CD4-positive, alpha-beta T cell treated with Interleukin-10 for 1 hour (primary cell): ENCODE data around the gene EFNA5.
A peak's percentile ranks its signal among the peaks of the same experiment; 100 is the strongest.
"Not testable (repeated sequence)": the region's sequence is repeated elsewhere in the genome, so short reads cannot be mapped to it uniquely, and the experiment has no call there.

Experiments
- DNase-seq: peaks from one replicate; pipeline ENCODE4 v3.0.0-alpha.2; 2020

Gene EFNA5

DNA sequence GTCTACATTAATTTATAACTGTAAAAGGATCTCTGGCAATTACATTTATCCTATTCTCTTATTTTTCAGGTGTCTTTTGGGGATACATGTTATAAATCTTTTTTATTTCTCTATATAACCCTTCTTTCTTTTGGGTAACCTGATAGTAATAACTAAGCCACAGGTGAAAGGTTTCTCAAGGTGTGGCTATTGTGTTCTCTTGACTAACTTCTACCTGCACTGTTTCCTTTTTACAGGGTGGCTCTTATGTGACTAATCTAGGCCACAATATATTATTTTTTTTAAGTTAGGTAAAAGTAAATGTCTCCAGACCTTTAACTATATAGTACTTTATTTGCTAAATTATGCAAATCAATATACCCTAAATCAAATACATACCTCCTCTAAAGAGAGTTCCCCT lies 193.2 kb downstream of the EFNA5 start:
- no peak for DNase-seq

DNA sequence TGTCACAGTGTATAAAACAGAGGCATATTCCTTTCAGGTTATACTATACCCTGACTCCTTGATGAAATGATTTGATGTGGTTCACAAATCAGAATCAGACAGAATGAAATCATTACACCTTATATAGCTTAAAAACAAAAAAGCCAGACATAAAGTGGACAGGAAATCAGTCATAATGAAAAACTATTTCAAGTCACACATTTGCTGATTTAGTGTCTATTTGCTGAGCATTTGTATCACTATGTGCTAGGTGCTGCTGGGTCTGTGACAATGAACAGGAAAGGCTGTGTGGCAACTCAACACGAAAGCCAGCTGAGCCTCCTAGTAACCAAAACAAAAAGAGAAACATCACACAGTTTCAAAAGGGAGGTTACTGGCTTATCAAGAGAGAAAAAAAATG lies 194.0 kb downstream of the EFNA5 start:
- DNase-seq: peak; percentile 77

DNA sequence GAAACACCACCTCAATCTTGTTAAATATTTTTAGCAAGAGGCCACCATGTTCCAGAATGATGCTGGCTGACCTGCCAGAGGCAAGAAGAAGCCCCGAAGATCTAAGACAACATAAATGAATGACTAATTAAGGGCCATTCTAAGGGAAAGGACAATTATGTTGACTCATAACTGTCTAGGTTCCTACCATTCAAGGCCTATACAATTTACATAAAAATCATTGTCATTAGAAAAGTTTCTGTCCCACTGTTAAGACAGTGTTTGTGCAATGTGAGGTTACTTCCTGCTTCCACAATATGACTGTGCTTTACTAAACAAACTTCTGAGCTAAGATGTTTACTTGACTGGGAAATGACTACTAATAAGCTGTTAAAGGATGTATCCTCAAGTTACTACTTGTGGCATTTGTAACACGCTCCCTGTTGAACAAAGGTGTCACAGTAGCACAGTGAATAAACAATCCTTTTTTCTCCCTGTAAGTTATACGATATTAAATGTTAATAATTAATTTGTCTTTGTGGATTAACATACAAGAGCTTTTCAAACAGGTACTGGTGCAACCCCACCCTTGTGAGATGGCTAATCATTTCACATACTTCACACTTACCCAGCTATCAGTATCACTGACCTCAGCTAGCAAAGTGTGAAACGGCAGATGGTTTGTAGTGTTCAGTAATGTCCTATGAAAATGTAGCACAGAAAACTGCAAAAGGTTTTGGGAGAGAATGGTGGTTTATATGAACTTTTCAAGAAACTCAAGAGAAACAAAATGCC lies 195.8 kb downstream of the EFNA5 start:
- peak; percentile 48 for DNase-seq

DNA sequence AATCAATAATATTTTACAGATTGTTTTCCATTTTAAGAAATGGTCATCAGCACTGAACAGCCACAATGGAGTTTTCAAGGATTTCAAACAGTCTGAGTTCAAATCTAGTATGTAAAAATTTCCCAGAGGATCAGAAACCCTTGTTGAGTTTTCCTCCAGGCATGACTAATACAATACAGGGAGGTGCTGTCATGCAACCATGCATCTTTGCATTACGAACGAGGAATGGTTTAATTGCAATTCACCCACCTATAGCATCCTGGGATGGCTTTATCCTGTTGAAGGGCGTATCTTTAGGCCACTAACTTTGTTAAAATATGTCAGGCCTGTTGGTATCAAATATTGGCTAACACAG lies 196.4 kb downstream of the EFNA5 start:
- DNase-seq: no peak

DNA sequence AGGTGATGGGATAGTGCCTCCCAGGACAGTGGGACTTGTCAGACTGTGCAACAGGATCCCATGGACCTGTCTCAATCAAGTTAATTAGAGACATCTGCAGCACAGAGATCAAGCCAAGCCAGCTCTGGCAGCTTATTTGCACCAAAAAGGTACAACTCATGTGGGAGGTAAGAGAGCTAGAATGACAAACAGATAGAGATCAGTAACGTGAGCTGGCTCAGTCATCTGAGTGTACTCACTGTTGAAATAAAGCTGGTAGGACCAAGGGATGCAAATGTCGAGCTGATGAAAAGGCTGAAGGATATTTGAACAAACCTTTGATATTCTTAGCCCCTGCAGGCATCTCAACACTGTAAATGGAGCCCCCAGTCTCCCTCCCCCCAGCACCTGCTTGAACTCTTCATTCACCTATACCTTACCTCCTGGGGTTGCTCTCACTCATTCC lies 198.1 kb downstream of the EFNA5 start:
- no peak for DNase-seq

DNA sequence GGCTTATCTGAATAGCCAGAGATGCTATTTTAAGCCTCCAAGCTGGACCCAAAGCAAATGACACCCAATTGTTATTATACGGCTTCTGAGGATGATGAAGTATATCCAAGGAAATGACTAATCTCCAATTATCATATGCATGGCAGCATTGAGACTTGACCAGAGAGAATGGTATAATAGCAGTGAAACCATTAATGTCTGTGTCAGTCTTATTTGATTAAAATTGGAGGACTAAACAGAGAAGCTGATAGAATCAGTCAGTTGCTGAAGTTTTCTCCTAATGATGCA lies 200.5 kb downstream of the EFNA5 start:
- no peak for DNase-seq

DNA sequence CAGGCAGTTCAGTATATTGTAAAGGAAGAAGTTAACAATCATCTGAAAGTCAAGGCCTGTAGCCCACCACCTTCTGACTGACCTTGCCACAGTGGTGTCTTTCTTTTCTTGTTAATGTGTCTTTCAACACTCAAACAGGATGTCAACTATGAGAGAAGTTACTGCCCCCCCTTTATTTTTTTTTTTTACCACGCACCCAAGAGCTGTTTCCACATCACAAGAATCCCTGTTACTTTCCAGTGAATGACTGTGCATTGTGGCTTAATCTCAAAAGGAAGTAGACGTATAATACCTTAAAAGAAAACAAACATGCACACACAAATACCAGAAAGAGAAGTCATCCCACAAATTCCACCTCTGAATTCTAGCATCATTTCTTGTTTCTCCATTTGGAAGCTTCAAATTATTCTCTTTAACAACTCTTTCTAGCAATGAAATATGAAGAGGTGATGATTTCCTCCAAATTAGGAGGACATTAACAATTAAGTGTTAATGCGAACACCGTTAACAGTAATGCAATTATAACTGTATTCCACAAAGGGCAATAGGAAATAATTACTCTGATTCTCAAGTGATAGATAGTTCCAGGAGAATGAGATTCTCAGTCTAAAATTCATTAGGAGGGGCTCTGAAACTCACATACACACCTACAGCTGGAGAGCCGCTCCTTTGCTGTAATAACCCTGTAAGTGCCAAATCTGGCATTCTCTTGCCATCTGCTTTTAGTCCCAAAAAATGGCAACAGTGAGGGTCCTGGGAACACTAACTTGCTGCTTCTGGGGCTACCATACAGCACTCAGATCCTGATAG lies 201.0 kb downstream of the EFNA5 start:
- DNase-seq: peak; percentile 21

DNA sequence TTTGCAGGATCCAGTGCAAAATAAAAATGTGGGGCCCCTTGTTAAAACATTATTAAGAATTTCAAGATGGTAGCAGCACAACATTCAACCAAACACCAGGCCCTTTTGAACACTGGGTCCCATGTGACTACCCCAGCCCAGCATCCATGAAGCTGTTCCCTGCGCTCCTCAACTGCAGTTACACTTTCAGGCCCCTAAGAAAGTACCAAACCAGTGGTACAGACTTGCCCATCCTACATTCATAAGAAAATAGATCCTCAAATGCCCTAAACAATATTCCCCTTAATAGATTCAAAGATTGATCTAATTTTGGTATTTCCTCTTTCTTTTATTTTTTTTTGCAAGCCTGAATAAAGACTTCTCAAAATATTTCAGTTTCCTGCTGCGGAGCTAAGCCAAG lies 201.7 kb downstream of the EFNA5 start:
- DNase-seq: no peak

DNA sequence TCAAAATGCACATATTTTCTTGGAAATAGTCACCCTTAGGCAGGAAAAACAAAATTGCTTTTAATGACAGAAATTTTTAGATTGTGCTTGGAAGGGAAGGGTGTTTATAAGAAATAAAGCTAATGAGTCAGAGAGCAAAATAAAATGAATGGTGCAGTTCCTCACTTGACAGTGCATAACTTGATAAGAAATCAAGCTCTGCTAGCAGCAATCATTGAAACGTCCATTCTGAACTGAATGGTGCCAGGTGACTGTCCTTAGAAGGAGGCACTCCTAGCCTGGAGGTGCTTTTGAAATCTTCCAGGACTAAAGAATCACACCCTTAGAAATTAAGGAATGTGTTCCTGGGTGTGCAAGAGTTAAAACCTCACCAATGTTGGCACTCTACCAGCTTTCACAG lies 202.5 kb downstream of the EFNA5 start:
- no peak for DNase-seq

DNA sequence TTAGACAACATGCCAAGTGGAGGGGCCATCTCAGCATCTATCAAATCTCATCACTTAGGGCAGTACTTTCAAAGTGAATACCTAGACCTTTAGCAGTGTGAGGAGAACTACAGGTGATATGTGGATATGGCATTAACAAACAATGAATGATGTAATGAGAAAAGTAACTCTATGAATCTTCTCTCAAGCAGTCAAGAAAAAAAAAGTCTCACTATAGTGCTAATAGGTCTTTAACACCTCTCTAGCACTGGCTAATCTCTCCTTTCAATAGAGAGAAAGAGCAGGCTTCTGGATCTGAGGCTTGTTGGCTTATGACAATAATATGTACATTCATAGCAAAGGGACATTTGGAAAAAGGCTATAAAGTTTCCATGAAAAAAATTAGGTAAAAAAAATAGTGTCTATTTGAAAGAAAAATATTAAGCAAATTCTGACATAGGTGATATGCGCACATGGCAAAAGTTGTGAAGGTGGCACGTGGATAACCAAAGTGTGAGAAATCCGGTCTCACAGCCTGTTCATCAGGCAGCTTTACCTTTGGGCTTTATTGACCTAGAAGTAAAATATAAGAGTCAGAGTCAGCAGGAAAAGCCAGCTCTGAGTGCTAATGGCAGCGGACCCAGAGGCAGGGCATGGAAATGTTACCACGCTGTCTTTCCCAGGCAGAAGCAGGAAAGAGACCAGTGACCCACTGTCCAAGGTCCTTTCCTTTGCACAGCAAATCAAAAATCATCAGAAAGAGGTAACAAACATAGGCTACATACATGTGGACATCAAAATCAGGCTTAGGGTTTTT lies 203.4 kb downstream of the EFNA5 start:
- no peak for DNase-seq

DNA sequence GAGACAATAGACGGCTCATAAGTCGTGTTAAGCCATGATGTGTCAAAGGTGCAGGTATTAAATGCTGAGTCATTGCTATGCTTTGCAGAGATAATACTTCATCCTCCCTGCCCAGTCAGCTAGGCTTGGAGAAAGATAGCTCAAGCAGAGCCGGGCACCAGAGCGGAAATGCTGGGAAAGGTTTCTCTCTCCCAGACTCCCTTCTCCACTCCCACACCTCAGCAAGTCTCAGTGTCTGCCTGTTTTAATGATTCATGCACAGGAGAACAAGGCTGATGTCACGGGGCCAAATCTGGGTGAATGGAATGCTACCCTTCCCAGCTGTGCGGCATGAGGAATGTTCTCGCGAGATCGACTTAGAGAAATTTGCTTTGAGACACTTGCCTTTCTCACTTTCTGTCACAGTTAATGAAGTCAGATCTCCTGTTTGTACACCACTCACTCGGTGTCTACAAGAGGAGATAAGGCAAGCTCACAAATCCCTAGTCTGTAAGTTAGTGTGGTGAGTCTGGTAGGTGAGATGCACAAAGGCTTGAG lies 204.4 kb downstream of the EFNA5 start:
- no peak for DNase-seq

DNA sequence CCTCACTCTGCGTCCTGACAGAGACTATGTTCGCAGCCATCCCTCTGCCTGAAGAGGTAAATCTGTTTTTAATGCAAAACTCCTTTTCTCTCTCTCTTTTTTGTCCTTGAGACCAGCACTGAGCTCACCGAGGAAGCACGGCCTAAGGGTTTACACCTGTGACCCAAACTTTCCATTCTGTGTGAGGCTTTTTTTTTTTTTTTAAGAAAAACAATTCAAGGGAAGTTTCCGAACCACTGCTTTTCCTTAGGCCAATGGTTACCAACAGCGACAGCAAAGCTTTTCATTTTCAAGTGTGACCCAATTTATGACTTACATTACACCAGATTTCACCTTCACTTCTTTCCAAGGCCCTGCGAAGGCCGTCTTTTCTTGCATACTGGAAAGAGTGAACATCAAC lies 205.9 kb downstream of the EFNA5 start:
- no peak for DNase-seq

DNA sequence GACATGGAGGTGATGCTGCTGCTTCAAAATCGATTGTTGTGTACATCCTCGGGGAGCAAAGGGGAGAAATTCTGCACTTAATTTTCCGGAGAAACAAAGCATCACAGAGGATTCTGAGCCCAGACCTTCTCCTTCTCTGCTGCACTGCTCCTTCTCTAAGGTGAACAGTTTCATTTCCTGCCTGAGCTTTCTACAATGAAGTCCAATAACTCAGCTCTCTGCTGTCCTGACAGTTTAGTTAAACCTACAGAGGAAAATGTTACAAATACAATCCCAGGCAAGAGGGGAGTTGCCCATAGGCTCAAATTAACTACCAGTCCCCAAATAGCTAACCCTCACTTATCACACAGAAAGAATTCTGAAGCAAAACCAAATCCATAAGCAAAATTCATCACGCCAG lies 206.3 kb downstream of the EFNA5 start:
- no peak for DNase-seq

DNA sequence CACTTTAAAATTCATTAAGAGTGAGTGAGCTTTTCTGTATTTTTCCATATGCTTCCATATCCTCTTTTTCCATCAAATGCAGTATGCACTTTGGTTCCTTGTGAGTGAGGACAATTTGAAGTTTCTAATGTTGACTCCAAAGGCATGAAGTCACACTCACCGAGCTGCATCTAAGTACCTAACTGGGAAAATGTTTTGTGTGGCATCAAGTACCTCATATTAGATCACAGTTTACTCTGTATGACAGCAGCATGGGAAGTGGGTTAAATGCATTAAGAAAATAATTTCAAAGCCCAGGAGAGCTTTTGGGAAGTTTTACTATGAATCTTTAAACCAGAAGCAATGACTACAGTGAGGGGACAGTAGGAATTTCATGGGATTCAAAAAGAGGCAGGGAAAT lies 207.0 kb downstream of the EFNA5 start:
- no peak for DNase-seq

DNA sequence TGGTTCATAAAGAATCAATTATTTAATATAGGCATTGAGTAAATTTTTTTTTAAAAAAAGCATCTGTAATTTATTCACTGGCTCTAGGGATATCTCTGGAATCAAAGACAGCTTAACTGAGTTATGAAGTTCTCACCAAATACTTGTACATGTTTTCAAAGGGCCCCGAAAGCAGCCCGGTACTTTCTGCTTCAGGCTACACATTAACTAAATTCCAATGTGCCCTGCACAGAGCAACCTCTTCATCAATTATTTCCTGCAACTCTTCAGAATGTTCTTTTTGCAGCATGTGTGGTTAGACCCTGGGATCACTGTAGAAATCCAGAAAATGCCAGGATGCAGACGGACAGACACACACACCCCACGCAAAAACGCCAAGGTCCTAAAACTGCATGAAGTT lies 209.0 kb downstream of the EFNA5 start:
- DNase-seq: no peak

DNA sequence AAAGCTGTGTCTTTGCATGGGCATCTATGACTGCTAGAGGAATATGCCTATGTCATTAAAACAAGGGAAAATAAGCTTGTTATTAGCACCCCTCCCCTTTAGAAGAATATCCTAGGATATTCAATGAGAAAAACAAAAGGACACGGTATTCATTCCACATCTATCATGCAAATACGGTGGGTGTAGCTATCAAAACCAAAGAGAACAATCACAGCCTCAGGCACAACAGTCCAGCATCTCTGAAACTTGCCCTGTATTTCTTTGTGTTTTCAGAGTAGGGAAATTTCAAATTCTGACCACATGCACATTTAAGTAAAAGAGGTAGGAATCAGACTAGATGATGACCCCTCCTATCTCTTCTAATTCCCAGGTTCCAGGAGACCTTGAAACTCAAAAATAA lies 209.9 kb downstream of the EFNA5 start:
- DNase-seq: no peak

DNA sequence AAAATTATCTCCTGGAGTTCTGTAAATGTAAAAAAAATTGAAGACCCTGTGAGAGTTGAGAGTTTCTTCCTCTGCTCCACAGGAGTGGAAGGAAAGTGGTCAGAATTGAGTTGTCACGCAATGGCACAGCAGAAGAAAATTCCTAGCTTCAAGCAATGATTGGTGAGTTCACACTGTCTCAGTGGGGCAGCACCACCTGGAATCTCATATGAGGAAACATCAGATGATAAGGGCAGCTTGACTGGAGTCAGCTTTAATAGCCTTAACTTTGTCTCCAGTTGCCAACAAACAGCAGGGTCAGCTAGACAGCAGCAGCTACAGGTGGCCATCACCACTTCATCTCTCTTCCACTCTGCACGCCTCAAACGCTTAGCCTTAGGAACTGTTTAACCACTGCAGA lies 211.1 kb downstream of the EFNA5 start:
- DNase-seq: no peak

DNA sequence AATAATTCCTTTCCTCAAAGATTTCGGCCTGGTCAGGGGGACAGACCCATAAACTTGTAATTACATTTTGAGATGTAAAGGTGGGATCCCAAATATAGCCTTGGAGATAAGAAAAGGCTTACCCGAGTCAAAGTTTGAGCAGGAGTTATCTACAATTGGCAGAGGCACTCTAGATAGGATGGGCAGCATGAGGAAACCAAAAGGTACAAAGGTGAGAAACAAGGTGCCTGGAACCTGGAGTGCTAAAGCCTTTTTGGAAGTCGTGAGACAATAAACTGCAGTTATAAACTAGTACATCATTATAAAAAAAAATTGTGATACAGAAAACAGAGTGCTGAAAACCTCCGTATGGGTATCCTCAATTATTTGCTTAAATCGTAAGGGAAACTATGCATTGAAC lies 212.4 kb downstream of the EFNA5 start:
- DNase-seq: no peak

DNA sequence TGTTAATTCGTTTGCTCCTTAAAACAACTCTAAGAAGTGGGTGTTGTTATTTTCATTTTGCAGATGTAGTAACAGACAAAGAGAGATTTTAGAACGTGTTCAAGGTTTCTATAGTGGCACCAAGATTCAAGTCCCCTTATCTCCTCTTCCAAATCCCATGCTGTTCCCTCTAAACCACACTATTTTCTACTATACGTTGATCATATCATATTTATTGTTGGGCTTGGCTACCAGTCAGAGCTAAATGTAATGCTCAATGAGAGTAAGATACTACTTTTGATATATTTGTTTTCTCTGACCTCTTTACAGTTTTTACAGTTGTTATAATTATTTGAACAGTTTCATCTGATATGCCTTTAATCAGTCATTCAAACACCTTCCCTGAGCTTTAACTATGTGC lies 212.9 kb downstream of the EFNA5 start:
- no peak for DNase-seq

DNA sequence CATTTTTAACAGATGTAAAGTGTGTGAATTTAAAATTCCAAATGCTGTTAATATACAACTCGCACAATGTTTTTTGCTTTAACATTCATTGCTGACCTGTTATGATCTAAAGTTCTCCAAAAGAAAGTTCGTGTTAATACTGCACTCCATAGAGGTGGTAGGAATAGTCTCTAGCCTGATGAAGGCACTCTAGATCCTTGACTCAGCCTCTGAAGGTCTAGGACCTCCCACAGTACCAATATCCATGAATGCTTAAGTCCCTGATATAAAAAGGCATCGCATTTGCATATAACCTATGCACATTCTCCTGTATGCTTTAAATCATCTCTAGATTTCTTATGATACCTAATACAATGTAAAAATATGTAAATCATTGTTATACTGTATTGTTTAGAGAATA lies 213.6 kb downstream of the EFNA5 start:
- no peak for DNase-seq

DNA sequence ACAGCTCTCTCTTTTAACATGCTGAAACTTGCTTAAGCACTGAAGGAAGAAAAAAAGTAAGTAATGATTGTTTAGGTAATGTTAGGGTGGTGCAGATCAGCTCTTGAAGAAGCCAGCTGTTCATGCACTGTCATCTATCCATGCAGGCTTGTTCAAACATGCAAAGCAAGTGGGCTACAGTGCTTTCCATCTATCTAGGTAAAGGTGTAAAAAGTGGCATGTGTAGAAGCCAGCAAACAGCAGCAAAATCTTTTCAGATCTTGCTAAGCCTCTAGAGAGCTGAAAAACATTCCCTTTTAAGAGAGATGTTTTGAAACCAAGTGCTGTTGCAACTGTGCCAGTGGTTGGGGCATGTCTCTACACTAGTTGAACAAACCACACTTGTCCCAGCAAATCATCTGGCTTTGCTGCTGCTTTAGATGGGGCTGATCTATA lies 214.4 kb downstream of the EFNA5 start:
- no peak for DNase-seq

DNA sequence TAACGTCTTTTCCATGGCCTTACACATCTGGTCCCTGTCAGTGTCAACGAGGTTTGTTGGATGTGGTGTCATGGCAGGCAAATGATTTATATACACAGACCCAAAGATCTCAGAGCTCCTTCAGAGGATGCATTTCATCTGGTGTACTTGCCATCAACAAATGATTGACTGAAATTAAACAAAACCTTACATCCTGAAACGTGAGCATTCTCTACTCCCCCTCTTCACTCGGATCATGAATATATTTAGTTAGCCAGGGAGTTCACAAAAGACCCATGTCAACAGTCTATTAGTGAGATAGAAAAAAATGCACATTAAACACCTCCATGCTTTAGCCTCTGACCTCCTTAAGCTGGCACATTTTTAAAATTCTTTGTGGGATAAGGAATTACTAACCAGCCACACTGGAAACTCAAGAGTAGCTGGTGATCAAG lies 215.6 kb downstream of the EFNA5 start:
- no peak for DNase-seq

DNA sequence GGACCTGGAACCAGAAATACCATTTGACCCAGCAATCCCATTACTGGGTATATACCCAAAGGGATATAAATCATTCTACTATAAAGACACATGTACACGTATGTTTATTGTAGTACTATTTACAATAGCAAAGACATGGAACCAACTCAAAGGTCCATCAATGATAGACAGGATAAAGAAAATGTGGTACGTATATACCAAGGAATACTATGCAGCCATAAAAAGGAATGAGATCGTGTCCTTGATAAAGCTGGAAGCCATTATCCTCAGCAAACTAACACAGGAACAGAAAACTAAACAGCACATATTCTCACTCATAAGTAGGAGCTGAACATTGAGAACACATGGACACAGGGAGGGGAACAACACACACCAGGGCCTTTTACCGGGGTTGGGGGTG lies 218.9 kb downstream of the EFNA5 start:
- not testable (repeated sequence) for DNase-seq

DNA sequence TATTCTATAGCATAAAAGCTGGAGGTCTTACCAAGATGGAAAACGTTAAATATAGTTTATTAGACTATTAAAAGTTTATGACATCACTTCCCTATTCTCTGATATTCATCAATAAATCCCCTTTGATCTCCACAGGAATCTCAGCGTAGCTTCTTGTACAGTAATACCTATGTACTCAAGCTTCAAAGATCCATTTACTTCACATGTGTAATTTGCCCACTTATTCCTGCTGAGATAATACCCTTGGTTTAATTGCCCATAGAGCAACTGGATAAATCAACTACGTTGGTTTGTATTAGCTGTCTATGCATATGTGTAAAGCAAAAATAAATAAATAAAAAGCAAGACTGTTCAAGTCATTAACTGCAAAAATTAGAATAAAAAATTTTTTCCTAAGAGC lies 219.7 kb downstream of the EFNA5 start:
- no peak for DNase-seq
